DND-41 (cell line): ENCODE data around the gene NFIA.

Source experiments
- CTCF ChIP-seq: IDR thresholded peaks from 2 replicates; pipeline ENCODE4 v1.5.1; 2012; ENCODE audit warnings: borderline replicate concordance, low read length, moderate library complexity, mild to moderate bottlenecking; ENCODE audit not compliant: poor library complexity, severe bottlenecking; ENCODE audit errors: extremely low read depth
- EZH2 ChIP-seq: IDR thresholded peaks from 3 replicates; pipeline ENCODE4 v1.6.1; 2012; ENCODE audit warnings: borderline replicate concordance, low read depth, mild to moderate bottlenecking, moderate library complexity, low read length, inconsistent platforms; ENCODE audit not compliant: severe bottlenecking

GRCh38 chr1:61102621-61103020 lies 20.3 kb downstream of the NFIA start:
- no peak for TF ChIP-seq CTCF
- TF ChIP-seq EZH2: no peak
